Measurements from ENCODE around the gene MYO1B. TPM values are rescaled to one million over a fixed set of nuclear protein-coding genes. Genes with fewer than 3 reads are reported as not detected.

Gene MYO1B
- total and polyA plus RNA-seq, 7 donors: 6.2 to 37.1 (median 13.8) TPM

GRCh38 chr2:191374939-191375338 lies 129.7 kb downstream of the MYO1B start:
- no peak for DNase-seq
- intact Hi-C loops (cut with DNase I): no loop called here
- no peak overlapping the region for H3K27ac ChIP-seq
- no peak overlapping the region for H3K4me3 ChIP-seq
- 48 to 72% methylated on average over 1 of the region's 1 CpG for WGBS, 2 donors
- TF ChIP-seq CTCF (IDR thresholded peaks at IDR 0.05) (no peak), EP300 (IDR thresholded peaks at IDR 0.05) (no peak), POLR2AphosphoS5 (IDR thresholded peaks at IDR 0.05) (no peak), POLR2A (IDR thresholded peaks at IDR 0.05) (no peak)
- H3K27me3 ChIP-seq: no peaks in the 10 kb centered on the region
- H3K9me3 ChIP-seq: no peaks in the 10 kb centered on the region
- peaks cover 0 to 10% (median 0%) of the 10 kb centered on the region in 4 donors for H3K4me1 ChIP-seq
- no peaks in the 10 kb centered on the region for H3K36me3 ChIP-seq

- peaks cover 0 to 10% (median 0%) of the 10 kb centered on the region in 4 donors for H3K4me1 ChIP-seq
- no peak overlapping the region for H3K27ac ChIP-seq
- TF ChIP-seq CTCF (IDR thresholded peaks at IDR 0.05) (no peak), POLR2A (IDR thresholded peaks at IDR 0.05) (no peak), POLR2AphosphoS5 (IDR thresholded peaks at IDR 0.05) (peak in 1 of 4 donors; percentile 51)
- no peaks in the 10 kb centered on the region for H3K9me3 ChIP-seq
- intact Hi-C loops (cut with DNase I): no loop called here
- peak; percentile 79 for DNase-seq
- 41 to 51% methylated on average over 3 of the region's 3 CpGs for WGBS, 2 donors
- H3K4me3 ChIP-seq: no peak overlapping the region
- H3K27me3 ChIP-seq: no peaks in the 10 kb centered on the region
- H3K36me3 ChIP-seq: no peaks in the 10 kb centered on the region
These were observed 131.9 kb downstream of the MYO1B start for GRCh38 chr2:191376981-191377629.

GRCh38 chr2:191379375-191379774 lies 134.2 kb downstream of the MYO1B start:
- no peak overlapping the region for H3K4me3 ChIP-seq
- intact Hi-C loops (cut with DNase I): no loop called here
- no peak overlapping the region for H3K27ac ChIP-seq
- no peaks in the 10 kb centered on the region for H3K27me3 ChIP-seq
- TF ChIP-seq EP300 (IDR thresholded peaks at IDR 0.05) (no peak), POLR2AphosphoS5 (IDR thresholded peaks at IDR 0.05) (no peak), CTCF (IDR thresholded peaks at IDR 0.05) (no peak), POLR2A (IDR thresholded peaks at IDR 0.05) (no peak)
- no peak for DNase-seq
- H3K4me1 ChIP-seq: peaks cover 0 to 10% (median 0%) of the 10 kb centered on the region in 4 donors
- H3K36me3 ChIP-seq: no peaks in the 10 kb centered on the region
- no peaks in the 10 kb centered on the region for H3K9me3 ChIP-seq

GRCh38 chr2:191382801-191383200 lies 137.6 kb downstream of the MYO1B start:
- intact Hi-C loops (cut with DNase I): no loop called here
- Histone ChIP-seq H3K4me1 (peaks cover 0 to under 1% (median 0%) of the 10 kb centered on the region in 4 donors), H3K27ac (no peak overlapping the region), H3K36me3 (no peaks in the 10 kb centered on the region), H3K27me3 (no peaks in the 10 kb centered on the region), H3K4me3 (no peak overlapping the region), H3K9me3 (no peaks in the 10 kb centered on the region)
- TF ChIP-seq EP300 (IDR thresholded peaks at IDR 0.05): no peak
- TF ChIP-seq POLR2A (IDR thresholded peaks at IDR 0.05): no peak
- no peak for DNase-seq
- 10 to 63% methylated on average over 1 of the region's 1 CpG for WGBS, 2 donors

- intact Hi-C loops (cut with DNase I): no loop called here
These were observed 138.3 kb downstream of the MYO1B start for GRCh38 chr2:191383486-191383885.

GRCh38 chr2:191384829-191385228 lies 139.6 kb downstream of the MYO1B start:
- TF ChIP-seq CTCF (IDR thresholded peaks at IDR 0.05): no peak
- TF ChIP-seq POLR2AphosphoS5 (IDR thresholded peaks at IDR 0.05): no peak
- no peak for TF ChIP-seq POLR2A (IDR thresholded peaks at IDR 0.05)
- TF ChIP-seq EP300 (IDR thresholded peaks at IDR 0.05): no peak
- no peaks in the 10 kb centered on the region for H3K36me3 ChIP-seq
- H3K4me1 ChIP-seq: no peaks in the 10 kb centered on the region
- no peak for DNase-seq
- intact Hi-C loops (cut with DNase I): no loop called here
- no peak overlapping the region for H3K4me3 ChIP-seq
- no peaks in the 10 kb centered on the region for H3K27me3 ChIP-seq
- no peak overlapping the region for H3K27ac ChIP-seq
- no peaks in the 10 kb centered on the region for H3K9me3 ChIP-seq
- WGBS, 2 donors: 68 to 82% methylated on average over 2 of the region's 2 CpGs

More at GRCh38 chr2:191383486-191383885, 138.3 kb downstream of the MYO1B start:
- H3K9me3 ChIP-seq: no peaks in the 10 kb centered on the region
- H3K27me3 ChIP-seq: no peaks in the 10 kb centered on the region
- no peak overlapping the region for H3K27ac ChIP-seq
- DNase-seq: no peak
- no peak overlapping the region for H3K4me3 ChIP-seq
- no peaks in the 10 kb centered on the region for H3K4me1 ChIP-seq
- no peak for TF ChIP-seq EP300 (IDR thresholded peaks at IDR 0.05)
- 26 to 27% methylated on average over 1 of the region's 1 CpG for WGBS, 2 donors
- no peaks in the 10 kb centered on the region for H3K36me3 ChIP-seq

Measured in sigmoid colon (tissue), 7 donors.